Stimulated activated CD4-positive, alpha-beta T cell treated with anti-CD3 and anti-CD28 coated beads, Interleukin-15, amount 100 ng/mL, for 1 hour (primary cell): ENCODE data around the gene HOXB4.
A peak's percentile ranks its signal among the peaks of the same experiment; 100 is the strongest.

Experiments
- DNase-seq, 2 donors: peaks; one replicate each; pipeline ENCODE4 v3.0.0-alpha.2; 2020; ENCODE audit warnings: low read depth in 1 of 2, low spot score in 1 of 2

The HOXB4 gene

DNA sequence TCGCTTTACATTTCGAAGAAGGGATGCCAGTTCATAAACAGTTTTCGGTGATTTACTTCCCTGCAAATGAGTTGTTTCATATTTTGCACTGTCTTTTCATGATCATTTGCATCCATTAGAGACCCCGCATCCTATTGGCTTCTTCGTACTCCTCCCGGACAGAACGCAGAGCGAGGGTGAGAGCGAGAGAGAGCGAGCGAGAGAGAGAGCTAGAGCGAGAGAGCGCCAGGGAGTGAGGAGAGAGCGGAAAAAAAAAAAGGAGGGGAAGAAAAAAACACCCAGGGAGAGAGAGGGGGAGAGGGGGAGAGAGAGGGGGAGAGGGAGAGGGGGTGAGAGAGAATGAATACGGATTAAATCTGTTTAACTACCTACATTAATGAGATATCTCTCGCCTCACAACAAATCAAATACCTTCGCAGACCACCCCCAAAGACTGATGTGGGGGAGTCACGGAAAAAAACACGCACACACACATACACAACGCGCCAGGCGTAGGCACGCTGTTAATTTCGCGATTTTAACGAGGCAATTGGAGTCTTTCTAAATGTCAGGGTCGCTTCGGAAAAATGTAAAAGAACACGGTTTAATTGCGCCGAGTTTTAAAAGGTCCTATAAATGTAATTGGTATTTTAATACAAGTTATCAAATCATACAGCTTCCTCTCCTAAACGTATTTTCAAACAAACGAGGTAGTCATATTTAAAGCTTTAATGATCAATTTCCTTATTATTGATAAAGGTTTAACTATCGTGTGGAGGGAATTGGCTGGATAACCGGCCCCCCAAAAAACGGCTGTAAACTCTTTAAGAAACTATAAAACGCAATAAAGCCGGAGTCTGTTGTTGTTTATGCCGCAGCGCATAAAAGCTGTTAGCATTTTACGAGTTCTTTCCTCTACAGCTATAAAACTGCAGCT lies 37.2 kb upstream of the HOXB4 start, which contains the start of gene HOXB8:
TSS of gene HOXB8 (minus strand) at position 246 of the 916 bp plus-strand sequence. CDS start 588 bp downstream, outside the sequence.
- no peak for DNase-seq

DNA sequence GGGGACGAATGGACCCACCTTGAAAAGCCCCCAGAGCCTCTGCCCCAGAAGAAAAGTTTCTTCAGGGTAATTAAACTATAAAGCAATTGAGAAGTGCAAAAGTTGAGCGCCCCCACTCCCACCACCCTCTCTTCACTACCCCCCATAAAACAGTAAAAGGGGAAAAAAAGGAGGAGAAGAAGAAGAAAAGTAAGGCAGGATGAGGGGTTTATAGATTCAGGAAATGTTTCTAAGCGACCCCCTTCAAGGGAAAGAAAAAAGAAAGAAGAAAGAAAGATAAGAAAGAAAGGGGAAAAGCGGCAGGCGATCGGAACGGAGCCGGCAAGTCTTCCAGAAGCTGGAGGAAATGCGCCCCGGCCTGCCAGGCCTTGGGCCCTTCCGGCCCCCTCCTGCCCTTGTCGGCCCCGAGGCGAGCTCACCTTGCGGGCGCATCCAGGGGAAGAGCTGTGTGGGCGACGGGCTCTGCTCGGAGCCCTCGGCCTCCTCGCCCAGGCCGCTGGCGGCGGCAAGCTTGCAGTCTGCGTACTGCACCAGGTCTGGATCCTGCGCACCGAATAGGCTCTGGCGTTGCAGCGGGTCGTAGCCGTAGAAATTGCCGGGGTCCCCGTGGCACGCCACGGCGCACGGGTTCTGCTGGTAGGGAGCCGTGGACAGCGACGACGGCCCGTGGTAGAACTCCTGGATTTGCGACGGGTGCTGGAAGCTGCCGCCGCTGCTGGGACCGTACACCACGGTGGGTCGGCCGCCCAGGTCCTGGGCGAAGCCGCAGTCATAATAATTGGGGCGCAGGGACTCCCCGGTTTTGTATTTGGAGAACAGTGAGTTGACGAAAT lies 35.9 kb upstream of the HOXB4 start:
- DNase-seq: no peak

DNA sequence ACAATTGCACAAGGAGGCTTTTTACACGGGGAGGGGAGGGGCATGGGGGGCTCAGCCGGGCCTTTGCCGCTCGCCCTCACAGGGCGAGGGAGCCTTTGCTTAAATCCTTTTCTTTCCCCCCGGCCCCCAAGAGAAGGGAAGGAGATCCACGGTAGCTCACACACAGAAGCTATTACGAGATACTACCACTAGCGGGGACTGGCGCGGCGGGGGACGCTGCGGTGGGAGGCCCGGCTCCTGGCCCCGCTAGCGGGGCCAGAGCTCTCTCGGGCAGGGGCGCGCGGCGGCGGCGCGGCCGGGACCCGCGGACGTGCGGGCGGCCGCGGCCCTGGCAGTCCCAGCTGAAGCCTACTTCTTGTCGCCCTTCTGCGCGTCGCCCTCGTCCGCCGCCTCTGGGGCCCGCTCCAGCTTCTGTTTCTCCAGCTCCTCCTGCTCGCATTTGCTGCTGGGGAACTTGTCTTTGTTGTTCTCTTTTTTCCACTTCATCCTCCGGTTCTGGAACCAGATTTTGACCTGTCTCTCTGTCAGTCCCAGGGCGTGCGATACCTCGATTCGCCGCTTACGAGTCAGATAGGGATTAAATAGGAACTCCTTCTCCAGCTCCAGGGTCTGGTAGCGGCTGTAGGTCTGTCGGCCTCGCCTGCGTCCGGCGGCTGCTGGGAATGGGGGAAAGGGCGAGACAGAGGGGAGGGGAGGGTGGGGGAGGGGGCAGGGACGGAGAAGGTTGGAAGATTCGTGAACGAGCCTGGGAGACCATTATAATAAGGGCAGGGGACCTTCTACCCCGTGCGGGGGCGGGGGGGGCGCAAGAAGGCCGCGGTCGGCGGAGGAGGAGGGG lies 34.9 kb upstream of the HOXB4 start:
- no peak for DNase-seq

DNA sequence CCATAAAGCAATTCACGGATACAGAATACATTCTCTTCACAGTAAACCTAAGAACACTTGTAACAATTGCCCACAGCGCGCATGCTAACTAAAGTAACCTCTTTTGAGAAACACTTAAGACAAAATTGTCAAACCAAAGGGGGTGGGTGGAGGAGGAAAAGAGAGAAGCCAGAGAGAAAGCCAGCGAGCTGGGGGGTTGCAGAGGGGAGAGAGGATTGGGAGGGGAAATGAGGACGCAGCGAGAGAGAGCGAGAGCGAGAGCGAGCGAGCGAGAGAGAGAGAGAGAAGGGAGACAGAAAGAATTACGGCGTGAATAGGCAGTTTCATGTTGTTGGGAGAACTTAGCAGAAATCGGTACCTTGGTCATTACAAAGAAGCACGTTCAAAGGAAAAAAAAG lies 34.3 kb upstream of the HOXB4 start:
- no peak for DNase-seq

DNA sequence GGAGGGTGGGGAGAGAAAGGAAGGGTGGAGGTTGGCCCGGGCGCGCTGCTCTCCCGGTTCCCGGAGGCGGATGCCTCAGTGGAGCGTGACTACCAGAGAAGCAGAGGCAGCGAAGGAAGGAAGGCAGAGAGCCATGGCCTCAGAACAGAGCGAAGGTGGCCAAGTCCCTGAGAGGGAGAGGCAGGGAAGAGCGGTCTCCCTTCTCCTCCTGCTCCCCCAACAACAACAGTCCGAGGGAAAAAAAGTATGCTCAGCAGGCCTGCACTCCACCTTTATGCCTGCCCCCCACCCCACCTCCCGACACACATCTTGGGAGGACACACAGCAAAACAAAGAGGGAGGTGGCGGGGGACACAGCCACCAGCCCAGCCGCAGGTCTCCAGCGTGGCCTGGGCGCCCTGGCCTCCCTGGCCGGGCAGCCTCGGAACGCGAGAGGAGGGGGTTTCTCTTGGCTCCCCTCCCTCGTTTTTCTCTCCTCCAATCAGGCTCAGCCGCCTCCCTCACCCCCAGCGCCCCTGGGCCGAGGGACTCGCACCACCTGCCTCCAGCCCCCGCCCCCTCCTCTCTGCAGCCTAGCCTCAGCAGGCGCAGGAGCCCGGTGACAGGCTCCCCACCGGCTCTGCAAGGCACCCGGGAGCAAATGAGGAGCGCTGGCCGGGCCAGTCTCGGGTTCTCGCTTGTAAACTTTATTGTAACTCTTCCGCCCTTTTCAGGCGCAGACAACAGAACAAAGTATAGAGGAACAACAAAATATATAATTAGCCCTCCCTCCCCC lies 33.7 kb upstream of the HOXB4 start:
- no peak for DNase-seq

DNA sequence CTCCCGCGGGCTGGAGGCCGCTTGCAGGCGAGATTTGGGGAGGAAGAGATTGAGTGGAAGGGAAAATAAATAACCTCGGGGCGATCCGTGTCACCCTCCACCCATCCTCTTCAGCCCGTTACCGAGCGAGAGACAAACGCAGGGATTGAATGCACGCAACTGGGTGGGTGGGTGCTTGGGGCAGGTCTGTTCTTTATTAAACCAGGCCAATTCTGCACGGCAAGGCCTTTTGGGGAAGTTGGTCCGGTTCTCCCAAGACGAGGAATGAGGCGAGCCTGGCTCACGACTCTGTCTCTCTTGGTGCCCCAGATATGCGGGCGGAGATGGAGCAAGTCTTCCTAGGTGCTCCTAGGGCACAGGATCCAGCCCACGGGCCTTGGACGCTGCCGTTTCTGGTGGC lies 33.1 kb upstream of the HOXB4 start:
- DNase-seq: no peak

DNA sequence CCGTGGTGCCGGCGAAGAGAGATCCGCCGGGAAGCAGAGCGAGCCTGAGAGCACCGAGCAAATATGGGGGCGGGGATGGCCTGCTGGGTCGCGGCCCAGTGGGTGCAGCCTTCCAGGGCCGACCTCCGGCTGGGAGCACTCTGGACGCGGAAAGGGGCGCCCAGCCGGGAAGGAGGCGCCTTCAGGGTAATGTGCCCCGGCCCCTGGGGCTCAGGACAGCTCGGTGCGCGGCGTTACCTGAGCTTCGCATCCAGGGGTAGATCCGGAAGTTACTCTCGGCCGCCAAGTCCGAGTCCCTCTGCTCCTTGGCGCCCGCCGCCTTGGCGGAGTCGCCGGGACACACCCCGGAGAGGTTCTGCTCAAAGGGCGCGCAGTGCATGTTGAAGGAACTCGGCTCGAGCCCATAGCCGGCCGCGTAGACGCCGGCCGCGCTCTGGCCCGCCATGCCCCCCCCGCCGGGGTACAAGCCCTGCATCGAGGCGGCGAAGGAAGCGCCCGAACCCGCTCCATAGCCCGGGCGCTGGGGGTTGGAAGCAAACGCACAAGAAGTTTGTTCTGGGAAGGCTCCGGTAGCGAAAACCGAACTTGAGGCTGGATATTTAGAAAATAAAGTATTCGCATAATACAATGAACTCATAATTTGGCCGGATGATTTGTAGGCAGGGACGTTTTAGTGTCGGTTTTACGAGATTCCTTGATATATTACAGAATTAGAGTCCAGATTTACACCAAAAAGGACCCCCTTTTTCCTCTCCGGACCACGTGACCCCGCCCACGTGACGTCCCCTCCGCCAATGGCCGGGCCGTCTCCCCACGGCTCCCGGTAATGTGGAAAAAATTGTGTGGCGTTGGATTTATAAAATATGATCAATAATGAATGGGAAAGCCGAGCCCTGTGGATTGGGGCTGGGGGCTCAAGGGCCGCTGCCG lies 32.4 kb upstream of the HOXB4 start, which contains the start of gene HOXB7:
TSS of gene HOXB7 (minus strand) at position 736 of the 930 bp plus-strand sequence. CDS start at position 637, 99 bp downstream.
- DNase-seq: peak in 1 of 2 donors; percentile 47

DNA sequence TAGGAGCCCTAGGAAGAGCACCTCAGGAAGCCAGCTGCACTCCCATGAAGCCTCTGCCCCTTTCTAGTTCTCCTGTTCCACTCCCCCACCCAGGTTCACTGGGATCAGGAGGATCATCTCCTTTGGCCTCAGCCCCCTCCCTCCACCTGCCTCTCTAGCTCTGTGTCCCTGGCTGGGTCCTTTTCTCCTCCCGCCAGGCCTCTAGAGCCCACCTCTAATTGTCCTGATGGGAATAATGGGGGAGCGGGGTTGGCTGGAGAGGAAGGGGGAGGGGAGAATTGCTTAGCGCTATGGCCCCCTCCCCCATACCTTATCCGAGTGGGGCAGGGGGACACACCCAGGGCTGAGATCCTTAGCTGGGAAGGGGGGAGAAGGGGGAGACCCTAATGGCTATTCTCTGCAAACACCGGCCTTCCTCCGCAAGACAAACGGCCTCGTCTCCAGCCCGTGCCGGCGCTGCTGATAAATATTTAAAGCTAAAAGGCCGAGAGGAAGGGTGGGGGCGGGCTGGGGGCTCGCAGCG lies 31.7 kb upstream of the HOXB4 start:
- no peak for DNase-seq

DNA sequence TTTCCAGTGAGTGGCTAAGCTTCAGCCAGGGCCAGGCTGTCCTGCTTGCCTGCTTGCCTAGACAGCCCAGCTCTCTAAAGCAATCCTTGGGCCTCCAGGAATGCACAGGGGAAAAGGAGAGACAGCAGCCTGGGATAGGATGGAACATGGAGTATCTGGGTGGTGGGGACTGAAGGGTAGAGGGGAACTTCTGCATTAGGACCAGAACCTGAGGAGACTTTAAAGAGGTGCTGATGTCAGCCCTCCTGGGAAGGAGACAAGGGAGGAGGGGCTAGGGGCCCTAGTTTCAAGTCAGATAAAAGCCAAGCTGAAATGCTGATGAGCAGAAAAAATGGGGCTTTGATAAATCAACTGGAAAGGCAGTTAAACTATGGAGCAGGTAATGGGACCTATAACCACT lies 30.9 kb upstream of the HOXB4 start:
- no peak for DNase-seq

DNA sequence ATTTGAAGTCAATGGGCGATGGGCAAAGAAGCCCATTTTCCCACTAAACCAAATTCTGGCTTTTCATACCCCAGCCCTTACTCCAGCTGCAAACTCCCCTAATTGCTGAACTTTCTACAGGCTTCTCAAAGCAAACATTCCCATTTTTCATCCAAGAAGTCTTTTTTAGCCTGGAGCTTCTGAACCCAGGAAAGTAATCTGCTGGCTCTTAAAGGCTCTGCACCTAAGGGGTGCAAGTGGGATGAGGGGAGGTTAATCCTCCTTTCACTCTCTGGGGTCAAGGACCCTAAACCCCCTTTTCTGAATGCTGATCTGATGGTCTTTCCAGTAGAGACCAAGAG lies 30.3 kb upstream of the HOXB4 start:
- no peak for DNase-seq

DNA sequence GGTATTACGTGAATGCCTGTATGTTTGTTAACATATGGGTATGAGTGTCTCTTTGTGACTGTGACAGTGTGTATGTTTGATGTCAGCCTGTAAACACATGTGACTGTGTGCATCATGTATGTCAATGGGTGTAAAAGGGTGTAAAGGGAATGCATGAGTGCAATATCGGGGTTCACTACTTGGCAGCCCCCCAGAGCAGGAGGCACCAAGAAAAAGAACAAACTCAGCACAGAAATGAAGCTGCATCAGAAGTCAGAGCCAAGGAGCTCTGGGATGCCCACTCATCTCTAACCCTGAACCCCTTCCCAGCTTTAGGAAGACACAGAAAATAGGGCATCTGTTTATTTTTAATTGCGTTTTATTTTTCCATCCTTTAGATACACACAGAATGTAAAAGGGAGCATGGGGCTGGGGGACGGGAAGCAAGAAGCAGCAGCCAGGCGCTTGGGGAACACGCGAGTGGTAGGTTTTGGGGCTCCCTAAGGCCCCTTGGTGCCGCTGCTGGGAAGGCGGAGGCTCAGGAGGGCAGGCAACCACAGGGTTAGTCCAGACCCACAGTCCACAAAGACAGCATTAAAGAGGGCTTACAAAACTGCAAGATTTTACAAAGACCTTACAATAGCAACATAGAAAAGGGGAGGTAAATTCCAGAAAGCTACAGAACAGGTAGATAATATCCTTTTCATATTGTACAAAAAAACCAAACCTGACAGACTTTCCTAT lies 28.9 kb upstream of the HOXB4 start:
- DNase-seq: no peak

DNA sequence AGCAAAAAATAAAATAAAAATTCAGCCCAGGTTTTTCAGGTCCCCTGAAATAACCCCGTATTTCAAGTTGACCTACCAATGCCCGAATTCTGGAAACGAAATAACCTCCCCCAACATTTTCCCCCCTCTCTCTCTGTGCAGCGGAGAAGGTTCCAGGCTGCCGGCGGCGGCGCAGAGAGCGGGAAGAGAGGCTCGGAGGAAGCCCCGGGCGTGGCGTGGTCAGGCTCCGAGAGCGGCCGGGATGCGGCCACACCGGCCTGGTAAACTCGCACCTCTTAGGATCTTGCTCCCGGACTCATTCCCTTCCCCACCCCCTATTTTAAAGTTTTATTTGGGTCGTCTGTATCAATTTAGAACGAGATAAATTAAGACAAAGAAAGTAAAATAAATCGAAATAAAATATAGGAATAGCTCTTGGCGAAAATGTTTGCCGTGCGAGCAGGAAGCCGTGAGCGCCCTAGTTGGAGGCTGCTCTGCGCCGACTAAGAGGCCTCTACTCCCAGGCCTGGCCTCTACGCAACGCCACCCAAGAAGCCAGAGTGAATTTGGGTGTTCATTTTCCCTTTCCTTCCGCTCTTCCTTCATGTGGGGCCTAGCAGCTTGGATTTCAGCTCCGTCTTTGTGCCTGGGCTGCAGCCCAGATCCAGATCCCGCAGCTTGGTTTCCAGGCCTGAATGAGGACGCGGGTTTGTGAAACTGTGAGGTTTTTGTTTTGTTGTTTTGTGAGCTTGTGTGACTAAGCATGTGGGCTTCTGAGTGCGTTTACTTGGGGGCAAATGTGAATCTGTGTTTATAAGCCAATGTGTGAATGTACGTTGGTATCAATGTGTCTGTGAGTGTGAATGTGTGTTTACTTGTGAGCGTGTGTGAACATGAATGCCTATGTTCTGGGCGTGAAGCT lies 28.1 kb upstream of the HOXB4 start:
- DNase-seq: no peak

DNA sequence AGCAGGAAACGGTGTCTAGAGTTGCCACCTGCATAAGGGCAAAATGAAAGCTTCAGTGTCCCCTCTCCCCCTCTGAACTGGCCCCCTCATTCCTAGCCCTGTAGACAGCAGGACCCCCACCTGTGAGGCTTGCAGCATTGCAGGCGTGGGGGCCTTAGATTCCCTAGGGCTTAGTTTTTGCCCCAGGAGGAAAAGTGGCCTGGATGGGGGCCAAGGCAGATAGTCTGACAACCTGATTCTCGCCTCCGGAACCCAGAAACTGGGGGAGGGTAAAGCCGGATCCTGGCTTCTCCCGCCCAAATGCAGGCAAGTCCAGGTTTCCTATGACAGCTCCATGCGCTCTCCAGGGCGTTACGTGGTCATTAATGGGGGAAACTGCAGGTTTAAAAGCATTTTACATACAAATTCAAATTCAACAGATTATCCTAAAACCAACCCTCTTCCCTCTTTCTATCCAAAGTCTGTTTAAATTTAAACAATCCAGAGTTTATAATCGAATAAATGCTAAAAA lies 27.3 kb upstream of the HOXB4 start:
- no peak for DNase-seq

DNA sequence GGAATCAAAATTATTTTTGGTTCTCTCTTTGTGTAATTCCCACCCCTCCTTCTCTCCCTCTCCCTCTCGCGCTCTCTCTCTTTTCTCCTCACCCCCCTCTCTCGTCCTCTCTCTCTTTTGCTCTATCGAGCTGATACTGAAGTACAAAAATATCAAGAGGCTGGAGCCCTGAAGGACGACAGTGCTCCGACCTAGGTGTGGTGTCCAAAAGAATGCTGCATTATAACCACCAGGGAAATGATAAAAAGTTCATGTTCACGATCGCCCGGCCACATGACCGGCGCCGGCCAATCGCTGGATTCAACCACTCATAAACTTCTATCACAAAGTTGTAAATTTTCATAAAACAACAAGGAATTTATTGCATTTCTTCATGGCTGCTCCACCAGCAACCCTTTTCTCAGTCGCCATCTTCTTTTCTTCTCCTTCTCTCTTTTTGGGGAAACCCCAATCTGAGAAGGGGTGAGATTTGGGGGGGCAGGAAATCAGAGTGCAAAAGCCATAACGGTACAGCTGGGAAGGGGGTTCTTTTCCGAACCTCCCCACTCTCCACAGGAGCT lies 26.7 kb upstream of the HOXB4 start, which contains the start of gene HOXB6:
TSS of gene HOXB6 (minus strand) at position 217 of the 560 bp plus-strand sequence. CDS start 6,836 bp downstream, outside the sequence.
- DNase-seq: no peak

DNA sequence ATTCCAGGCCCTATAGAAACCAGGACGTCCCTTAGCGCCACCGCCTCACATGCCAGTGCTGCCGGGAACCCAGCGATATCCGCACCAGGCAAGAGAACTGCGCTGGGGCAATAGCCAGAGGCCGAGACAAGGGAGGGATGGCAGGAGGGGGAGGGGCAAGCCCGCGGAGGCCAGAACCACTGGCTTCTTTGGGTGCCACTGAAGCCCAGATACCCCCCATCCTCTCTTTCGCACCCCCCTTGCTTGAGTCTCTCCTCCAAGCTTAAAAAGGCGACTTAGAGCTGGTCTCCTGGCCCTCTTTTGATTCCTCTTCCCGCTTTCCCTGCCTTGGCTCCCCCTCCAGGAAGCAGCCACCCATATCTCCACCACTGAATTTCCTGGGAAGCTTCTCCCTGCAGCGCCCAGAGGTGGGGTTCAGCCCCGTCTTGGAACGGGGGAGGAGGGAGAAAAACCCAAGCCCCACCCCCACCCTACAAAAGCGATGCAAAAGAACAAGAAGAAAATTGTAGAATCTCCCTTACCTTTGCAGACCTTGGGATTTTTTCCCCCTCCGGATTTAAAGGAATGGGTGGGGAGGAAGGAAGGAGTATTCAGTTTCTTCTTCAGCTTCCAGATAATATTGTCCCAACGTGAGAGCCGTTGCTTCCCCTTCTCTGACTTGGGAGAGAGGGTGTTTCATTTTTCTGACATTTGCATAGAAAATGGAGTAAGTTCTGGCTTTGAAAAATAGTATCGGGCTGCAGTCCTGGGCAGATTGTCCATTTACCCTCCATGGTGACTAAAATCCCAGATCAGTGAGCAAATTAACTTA lies 26.0 kb upstream of the HOXB4 start:
- no peak for DNase-seq
